Ishikawa (cell line): Measurements from ENCODE around the gene PLEKHA6.

Experiments used
- CEBPB ChIP-seq: IDR thresholded peaks from 2 replicates; pipeline ENCODE4 v1.6.1; 2012
- CREB1 ChIP-seq: IDR thresholded peaks from 2 replicates; pipeline ENCODE4 v1.6.1; 2012; ENCODE audit warnings: low read depth
- EGR1 ChIP-seq: IDR thresholded peaks from 2 replicates; pipeline ENCODE4 v1.6.1; 2012
- EP300 ChIP-seq: IDR thresholded peaks from 2 replicates; pipeline ENCODE4 v1.6.1; 2012; ENCODE audit warnings: borderline replicate concordance
- FOXM1 ChIP-seq: IDR thresholded peaks from 2 replicates; pipeline ENCODE4 v1.6.1; 2012; ENCODE audit warnings: low read depth, borderline replicate concordance
- MAX ChIP-seq: IDR thresholded peaks from 2 replicates; pipeline ENCODE4 v1.6.1; 2012
- NFIC ChIP-seq: IDR thresholded peaks from 2 replicates; pipeline ENCODE4 v1.6.1; 2012
- RAD21 ChIP-seq: IDR thresholded peaks from 2 replicates; pipeline ENCODE4 v1.6.1; 2012; ENCODE audit warnings: low read depth
- REST ChIP-seq: IDR thresholded peaks from 2 replicates; pipeline ENCODE4 v1.6.1; 2012; ENCODE audit warnings: low read depth, mild to moderate bottlenecking
- TAF1 ChIP-seq: IDR thresholded peaks from 2 replicates; pipeline ENCODE4 v1.6.1; 2012; ENCODE audit warnings: low read depth, mild to moderate bottlenecking
- TCF12 ChIP-seq: IDR thresholded peaks from 2 replicates; pipeline ENCODE4 v1.6.1; 2012; ENCODE audit warnings: low read depth
- TEAD4 ChIP-seq: IDR thresholded peaks from 2 replicates; pipeline ENCODE4 v1.6.1; 2012
- USF1 ChIP-seq: IDR thresholded peaks from 2 replicates; pipeline ENCODE4 v1.6.1; 2012
- YY1 ChIP-seq: IDR thresholded peaks from 2 replicates; pipeline ENCODE4 v1.6.1; 2012; ENCODE audit warnings: low read depth
- ZBTB7A ChIP-seq: IDR thresholded peaks from 2 replicates; pipeline ENCODE4 v1.6.1; 2012; ENCODE audit warnings: low read depth

Gene PLEKHA6

GRCh38 chr1:204295671-204296070, 64.1 kb downstream of the PLEKHA6 start:
- no peak for TF ChIP-seq USF1
- no peak for TF ChIP-seq NFIC
- TF ChIP-seq REST: no peak
- no peak for TF ChIP-seq TEAD4
- TF ChIP-seq RAD21: no peak
- TF ChIP-seq CREB1: no peak
- no peak for TF ChIP-seq MAX
- TF ChIP-seq YY1: no peak
- no peak for TF ChIP-seq EGR1
- TF ChIP-seq EP300: no peak
- no peak for TF ChIP-seq FOXM1

GRCh38 chr1:204294357-204294756, 65.4 kb downstream of the PLEKHA6 start:
- no peak for TF ChIP-seq EGR1
- TF ChIP-seq TEAD4: no peak
- no peak for TF ChIP-seq CEBPB
- TF ChIP-seq YY1: no peak
- no peak for TF ChIP-seq TCF12
- TF ChIP-seq REST: no peak

- TF ChIP-seq TEAD4: no peak
- no peak for TF ChIP-seq ZBTB7A
- no peak for TF ChIP-seq TCF12
These were observed 66.0 kb downstream of the PLEKHA6 start for GRCh38 chr1:204293605-204294337.

- TF ChIP-seq TAF1: no peak
- TF ChIP-seq RAD21: no peak
- no peak for TF ChIP-seq NFIC
- TF ChIP-seq EP300: no peak
- no peak for TF ChIP-seq FOXM1
- TF ChIP-seq TCF12: no peak
- no peak for TF ChIP-seq CEBPB
- TF ChIP-seq REST: no peak
- no peak for TF ChIP-seq TEAD4
- TF ChIP-seq CREB1: no peak
- no peak for TF ChIP-seq MAX
- no peak for TF ChIP-seq EGR1
- TF ChIP-seq ZBTB7A: no peak
- no peak for TF ChIP-seq YY1
- no peak for TF ChIP-seq USF1
These were observed 67.0 kb downstream of the PLEKHA6 start for GRCh38 chr1:204292740-204293139.

- TF ChIP-seq EP300 (no peak), CREB1 (no peak), EGR1 (no peak), TAF1 (no peak), TEAD4 (no peak), REST (no peak), TCF12 (no peak), USF1 (no peak), NFIC (no peak), ZBTB7A (no peak), YY1 (no peak), MAX (no peak)
These were observed 70.4 kb downstream of the PLEKHA6 start for GRCh38 chr1:204289280-204289679.
